GM10266 (cell line): ENCODE measurements around the gene SIM2.

ENCODE experiments used
- DNase-seq: peaks from one replicate; pipeline ENCODE4 v3.0.0; 2012; ENCODE audit errors: extremely low spot score
- CTCF ChIP-seq: IDR thresholded peaks from 2 replicates; pipeline ENCODE4 v1.5.1; 2012; ENCODE audit warnings: mild to moderate bottlenecking, low read depth; ENCODE audit not compliant: control insufficient read depth, insufficient read depth; ENCODE audit errors: missing control alignments

SIM2 gene

GRCh38 chr21:36791695-36792470 is 93.0 kb downstream of the SIM2 start:
- no peak for TF ChIP-seq CTCF
- DNase-seq: no peak

GRCh38 chr21:36792505-36792967 is 93.6 kb downstream of the SIM2 start:
- no peak for DNase-seq
- TF ChIP-seq CTCF: no peak

- no peak for DNase-seq
- no peak for TF ChIP-seq CTCF
These were observed 97.2 kb downstream of the SIM2 start for GRCh38 chr21:36796070-36796469.

- no peak for DNase-seq
- TF ChIP-seq CTCF: no peak
These were observed 99.6 kb downstream of the SIM2 start for GRCh38 chr21:36798491-36798890.
